HG03175 (cell line): Measurements from ENCODE around the gene ACSF3.
"Not testable (repeated sequence)": the region's sequence is repeated elsewhere in the genome, so short reads cannot be mapped to it uniquely, and the experiment has no call there.

Source experiments
- ATAC-seq: cut with Tn5 transposase; IDR thresholded peaks from one replicate; pipeline ENCODE4 v1.9.1; 2021; ENCODE audit warnings: mild to moderate bottlenecking, moderate library complexity; ENCODE audit not compliant: unreplicated experiment

The ACSF3 gene

DNA sequence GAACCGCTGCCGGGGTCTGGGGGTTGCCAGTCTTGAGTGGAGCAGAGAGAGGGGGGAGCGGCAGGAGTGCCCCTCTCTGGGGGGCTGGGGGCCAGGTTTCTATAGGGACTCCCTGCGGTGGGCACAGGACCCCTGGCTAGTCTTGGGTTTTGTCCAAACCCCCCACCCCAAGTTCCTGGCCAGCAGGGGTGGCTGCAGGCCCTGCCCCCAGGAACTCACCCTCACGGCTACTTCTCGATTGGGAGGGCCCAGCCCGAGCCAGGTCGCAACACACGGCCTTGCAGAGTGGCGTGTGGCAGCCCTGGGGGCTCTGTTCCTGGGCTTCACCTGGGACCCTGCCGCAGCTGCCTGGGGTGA lies 78.5 kb downstream of the ACSF3 start:
- no peak for ATAC-seq

DNA sequence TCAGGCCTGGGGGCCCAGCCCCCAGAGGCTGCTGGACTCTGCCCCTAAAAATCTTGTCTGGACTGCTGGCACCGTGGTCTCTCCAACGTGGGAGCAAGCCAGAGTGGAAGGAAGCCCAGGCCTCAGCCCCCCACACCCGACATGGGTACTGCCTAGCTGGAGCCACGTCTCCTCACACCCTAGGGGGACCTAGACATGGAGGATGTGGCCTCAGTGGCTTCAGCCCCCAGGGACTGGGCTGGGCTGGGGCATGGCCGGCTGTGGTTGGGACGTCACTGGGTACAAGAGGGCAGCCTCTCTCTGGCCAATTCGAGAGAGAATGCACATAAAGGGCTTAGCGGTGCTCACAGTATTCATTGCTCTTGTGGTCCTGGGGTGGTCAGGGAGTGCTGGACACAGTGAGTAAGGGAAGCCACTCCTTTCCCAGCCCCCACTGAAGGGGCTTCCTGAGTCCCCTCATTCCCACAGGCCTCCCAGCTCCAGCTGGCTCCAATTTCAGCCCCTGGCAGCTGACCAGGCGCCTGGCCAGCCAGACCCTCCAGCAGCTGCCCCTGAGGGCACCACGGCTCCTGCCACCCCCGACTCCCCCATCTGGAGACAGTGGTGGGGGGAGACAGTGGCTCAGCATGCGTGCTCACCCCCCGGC lies 79.0 kb downstream of the ACSF3 start:
- ATAC-seq, result no peak

DNA sequence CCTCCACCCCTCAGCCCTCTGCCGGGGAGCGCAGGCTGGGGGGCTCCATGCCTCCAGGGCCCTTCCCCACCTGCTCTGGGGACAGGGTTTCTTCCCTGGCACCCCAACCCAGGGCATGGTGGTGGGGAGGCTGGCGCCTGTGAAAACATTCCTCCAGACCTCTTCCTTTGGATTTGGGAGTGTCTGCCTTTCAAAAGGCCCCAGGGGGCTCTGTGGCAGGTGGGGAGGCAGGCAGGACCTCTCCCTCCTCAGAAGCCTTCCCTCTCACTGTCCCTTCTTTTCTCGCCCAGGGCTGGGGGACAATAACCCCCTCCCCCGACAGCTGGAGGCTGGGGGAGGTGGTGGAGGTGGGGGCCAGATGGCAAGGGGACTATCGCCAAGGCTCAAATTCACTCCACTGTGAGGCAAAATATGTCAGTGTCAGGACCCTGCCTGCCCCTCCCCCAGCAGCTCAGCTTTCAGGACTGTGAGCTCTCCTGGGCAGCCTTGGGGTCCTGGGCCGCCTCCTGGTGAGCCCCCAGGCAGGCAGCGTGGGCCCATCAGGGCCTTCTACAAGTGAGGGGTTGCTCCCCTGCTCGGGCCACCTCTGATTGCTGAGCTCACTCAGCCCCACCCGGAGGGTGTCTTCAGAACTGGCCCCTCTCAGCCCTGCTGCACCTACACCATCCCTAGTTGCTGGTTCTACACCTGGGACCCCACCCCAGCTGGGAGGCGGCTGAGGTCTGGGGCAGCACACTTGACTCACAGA lies 79.7 kb downstream of the ACSF3 start:
- no peak for ATAC-seq

DNA sequence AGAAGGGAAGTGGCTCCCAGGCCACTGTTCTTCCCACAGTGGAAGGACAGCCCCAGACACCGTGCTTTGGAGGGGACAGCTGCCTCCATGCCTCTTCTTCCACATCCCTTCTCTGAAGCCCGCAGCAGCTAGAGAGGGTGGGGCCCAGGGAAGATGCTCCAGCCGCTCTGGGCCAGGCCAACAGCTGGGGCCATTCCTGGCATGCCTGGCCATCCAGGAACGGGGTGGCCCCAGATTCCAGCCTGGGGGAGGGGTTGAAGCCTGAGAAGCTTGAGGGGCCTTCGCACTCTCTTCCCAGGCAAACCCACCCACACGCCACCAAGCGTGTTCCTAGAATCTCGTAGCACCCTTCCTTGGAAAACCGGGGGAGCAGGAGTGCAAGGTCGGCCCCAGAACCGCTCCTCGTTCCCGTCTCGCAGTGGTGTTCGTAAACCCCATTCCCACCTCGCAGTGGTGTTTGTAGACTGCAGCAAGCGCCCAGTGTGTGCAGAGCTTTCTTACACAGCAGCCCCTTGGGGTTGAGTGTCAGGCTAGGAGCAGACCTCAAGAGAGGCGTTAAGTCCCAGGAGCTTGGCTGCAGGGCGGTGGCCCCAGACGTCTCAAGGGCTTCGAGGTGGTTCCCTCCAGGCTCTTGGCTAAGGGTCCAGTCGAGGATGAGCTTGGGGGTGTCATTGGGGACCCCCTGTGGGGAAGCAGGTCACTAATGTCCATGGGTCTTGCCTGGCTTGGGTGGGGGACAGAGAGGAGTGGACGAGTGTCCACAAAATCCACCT lies 80.6 kb downstream of the ACSF3 start:
- no peak for ATAC-seq

DNA sequence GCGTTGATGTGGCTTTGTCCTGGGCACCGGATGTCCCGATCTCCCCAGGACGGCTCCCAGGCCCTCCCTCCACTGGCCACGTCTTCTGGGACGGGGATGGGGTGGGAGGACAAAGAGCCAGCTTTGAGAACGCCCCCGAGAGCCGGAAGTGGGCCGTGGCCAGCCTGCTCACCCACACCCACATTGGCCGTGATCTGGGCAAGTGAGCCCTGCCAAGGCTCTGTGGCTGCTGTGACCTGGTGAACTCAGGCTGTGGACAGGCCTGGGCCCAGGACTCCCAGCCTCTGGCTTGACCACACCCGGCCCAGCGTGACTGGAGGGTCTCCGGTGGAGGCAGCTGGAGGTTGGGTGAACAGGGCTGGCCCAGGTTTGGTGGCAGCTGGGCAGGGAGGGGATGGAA lies 81.2 kb downstream of the ACSF3 start:
- ATAC-seq, result no peak

DNA sequence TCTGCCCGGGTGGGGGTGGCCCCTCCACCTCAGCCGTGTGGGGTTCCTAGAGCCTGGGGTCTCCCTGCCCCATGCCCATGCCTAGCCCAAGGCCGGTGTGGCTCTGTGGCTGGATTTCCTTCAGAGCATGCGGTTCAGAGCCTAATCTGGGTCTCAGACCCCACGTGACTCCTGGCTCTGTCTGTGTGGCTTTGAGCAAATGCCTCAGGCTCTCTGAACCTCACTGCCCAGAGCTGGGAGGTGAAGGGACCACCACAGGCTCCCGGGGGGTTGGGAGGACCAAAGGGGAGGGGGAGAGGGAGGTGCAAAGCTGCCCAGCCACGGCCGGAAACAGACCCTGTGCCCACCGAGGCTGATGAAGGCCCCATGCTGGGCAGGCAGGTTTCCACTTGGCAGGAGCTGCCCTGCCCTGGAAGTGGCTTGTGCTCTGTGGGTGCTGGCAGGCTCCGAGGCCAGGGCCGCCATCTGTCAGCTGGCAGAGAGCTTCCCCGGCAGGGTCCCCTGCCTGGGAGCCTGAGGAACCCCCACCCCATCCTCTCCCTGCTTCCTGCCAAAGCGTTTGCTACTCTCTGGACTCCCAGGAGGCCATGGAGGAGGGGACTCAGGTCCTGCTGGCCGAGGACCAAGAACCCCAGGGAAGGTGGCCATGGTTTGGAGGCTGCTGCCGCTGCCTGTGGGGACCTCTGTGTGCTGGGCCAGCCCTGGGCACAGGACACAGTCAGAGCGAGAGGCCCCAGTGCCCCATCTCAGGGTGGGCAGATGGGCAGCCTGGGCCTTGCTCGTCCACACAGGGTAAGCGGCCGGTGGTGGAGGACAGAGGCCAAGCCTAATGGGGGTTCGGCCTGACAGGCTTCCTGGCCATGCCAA lies 81.9 kb downstream of the ACSF3 start:
- no peak for ATAC-seq

DNA sequence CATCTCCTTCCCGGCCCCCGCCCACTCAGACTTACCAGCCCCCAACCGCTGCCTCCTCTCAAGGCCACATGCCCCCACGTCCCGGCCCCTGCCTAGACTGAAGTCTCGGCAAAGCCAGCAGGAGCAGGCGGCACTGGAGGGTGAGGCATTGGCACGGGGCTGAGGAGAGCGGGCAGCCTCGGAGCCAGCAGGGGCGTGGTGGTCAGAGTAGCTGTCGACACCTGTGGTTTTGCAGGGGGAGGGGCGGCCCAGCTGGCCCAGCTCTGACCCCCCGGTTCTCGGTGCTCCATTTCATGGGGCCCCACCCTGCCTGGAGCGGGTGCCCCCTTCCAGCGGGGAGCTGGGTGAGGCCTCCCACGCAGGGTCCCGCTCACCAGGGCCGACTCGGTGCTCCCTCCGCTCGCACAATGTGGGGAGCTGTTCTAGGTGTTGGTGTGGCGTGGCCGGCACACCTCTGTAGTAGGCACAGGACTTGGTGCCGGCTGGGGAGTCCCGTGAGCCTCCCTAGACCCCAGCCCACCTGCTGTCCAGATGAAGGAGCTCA lies 82.6 kb downstream of the ACSF3 start:
- ATAC-seq, result no peak

DNA sequence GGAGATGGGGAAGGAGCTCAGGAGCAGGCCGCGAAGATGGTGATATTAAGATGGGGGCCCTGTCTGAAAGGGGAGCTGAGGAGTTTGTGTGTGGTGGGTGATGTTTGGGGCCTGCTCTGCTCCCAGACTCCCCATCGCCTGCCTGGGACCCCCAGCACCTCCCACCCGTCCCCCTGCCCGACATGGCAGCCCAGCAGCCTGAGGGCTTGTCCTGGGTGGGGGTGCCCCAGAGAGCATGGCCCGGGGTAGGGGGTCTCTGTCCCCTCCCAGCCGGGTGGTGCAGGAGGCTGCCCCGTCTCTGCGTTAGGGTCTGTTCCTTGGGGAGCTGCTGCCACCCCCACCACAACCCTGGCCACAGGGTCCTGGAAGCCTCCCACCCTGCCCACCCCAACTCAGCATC lies 83.1 kb downstream of the ACSF3 start:
- ATAC-seq, result no peak

DNA sequence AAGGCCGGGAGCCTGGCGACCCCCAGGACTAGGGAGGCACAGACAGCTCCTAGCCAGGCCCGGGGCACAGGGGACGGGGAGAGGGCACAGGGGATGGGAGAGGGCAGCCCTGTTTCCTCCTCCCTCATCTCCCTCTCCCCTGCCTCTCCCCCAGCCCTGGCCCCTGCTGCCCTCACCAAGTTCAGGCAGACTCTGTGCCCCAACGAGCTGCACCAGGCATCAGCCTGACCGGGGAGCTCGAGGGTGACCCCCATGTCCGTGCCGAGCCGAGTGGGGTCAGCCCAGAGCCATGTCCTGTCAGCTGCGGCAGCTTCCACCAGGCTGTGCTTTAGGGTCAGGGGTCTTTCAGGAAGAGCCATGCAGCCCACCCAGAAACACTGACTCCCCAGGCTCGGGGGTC lies 83.8 kb downstream of the ACSF3 start:
- no peak for ATAC-seq

DNA sequence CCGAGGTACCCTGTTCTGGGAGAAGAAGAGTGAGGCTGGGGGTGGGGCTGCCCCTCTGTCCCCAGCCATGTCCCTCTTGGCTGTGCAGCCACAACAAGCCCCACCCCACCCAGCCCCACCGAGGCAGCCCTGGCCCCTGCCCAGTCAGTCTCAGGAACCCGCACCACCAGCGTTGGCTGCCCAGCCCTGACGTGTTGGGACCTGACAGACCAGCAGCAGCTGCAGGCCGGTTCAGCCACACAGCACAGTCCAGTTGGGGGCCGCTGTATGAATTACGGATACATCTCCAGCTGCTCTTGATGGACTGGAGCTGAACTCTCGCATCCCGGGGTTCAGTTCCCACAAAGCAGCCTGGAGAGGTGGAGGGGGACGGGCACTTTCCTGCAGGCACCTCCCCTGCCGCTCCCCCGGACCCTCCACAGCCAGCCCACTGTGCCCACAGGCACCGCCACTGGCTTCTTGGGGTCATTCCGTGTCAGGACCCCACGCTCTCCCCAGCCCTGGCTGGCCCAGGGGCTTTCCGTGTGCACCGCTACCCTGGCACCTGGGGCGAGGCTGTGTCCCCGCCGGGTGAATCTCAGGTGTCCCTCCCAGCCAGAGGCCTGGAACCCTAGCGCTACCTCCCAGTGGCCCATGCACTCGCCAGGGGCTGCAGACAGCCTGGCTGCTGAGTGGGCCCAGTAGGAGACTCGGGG lies 84.9 kb downstream of the ACSF3 start:
- no peak for ATAC-seq

DNA sequence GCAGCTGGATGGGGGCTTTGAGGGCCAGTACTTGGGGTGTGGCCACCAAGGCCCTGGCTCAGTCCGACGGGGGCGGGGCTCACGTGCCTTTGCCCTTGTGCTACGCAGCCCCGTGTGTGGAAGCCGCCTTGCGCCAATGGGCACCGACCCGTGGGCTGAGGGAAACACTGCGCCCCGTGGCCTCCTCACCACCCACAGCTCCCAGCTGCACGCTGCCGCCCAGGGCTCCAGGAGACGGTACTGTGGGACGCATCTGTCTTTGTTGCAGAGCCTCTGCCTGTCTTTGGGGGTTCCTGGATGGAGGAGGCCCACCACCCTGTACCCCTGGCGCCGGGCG lies 85.5 kb downstream of the ACSF3 start:
- ATAC-seq, result no peak

DNA sequence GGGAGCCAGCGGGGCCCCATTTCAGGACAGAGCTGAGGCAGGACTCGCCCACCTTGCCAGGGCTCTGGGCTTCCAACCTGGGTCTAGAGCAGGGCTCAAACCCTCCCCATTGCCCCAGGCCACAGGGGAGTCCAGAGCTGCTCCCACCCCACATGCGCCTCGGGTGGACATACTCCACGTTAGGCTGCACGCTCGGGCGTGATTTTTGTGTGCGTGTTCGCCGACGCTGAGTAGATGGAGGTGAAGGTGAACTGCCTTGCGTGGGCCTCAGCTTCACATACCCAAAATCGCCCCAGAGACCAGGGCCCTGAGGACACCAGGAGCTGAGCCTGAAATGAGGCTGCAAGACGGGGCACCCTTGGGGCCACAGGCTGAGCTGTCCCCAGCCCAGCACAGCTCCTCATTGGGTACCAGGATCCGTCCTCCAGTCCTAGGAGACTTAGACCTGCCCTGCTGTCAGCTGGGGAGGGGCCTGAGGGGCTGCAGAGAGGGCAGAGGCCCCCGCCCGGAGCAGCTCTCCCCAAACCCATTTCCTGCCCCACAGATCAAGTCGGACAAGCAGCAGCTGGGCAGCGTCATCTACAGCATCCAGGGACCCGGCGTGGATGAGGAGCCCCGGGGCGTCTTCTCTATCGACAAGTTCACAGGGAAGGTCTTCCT lies 86.1 kb downstream of the ACSF3 start:
- no peak for ATAC-seq

DNA sequence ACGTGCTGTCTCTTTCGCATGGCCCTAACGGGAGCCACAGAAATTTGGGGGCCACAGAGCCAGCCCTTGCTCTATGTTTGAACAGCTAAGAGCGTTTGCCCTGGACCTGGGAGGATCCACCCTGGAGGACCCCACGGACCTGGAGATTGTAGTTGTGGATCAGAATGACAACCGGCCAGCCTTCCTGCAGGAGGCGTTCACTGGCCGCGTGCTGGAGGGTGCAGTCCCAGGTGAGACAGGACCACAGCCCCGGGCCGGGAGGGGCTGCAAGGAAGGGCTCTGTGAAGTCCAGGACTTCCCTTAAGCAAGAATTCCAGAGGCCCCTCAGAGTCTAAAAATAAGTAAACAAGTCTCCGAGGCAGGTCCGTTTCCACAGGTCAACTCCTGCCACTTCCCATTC lies 89.8 kb downstream of the ACSF3 start:
- ATAC-seq, result no peak

DNA sequence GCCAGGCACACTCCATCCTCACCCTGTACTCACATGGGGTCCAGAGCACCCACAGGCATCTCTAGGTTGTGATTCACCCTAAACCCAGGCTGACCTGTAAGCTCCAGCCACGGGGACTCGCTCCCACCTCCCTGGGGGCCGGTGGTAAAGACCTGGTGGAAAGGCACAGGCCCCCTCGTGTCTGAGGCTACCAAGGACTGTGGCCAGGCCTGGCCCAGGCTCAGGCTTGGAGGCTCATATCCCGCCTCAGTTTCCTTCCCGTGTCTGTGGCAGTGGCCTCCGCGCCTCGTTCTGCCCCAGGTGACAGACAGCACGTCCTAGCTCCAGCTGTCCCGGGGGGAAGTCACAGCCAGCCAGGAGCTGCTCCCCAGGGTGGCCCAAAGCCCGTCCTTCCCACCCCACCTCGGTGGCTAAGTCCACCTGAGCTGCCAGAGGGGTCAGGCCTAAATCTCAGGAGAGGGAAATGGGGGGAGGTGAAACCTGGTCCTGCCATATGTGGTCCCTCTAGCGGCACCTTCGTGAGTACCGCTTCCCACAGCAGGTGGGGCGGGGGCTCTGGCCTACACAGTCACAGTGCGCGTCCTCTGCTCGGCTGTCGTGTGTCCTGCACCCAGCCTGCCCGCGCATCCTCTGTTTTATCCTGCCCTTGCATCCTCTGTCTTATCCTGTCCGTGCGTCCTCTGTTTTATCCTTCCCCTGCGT lies 90.5 kb downstream of the ACSF3 start:
- no peak for ATAC-seq

DNA sequence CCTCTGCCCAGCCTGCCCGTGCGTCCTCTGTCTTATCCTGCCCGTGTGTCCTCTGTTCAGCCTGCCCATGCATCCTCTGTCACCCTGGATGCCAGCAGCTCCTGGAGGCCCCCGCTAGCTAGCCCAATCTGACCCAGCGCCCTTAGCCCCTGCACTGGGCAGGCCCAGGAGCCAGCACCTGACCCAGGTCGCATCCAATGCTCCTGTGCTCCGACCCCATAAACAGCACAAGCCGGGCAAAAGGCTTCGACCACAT lies 91.0 kb downstream of the ACSF3 start:
- ATAC-seq, result no peak

DNA sequence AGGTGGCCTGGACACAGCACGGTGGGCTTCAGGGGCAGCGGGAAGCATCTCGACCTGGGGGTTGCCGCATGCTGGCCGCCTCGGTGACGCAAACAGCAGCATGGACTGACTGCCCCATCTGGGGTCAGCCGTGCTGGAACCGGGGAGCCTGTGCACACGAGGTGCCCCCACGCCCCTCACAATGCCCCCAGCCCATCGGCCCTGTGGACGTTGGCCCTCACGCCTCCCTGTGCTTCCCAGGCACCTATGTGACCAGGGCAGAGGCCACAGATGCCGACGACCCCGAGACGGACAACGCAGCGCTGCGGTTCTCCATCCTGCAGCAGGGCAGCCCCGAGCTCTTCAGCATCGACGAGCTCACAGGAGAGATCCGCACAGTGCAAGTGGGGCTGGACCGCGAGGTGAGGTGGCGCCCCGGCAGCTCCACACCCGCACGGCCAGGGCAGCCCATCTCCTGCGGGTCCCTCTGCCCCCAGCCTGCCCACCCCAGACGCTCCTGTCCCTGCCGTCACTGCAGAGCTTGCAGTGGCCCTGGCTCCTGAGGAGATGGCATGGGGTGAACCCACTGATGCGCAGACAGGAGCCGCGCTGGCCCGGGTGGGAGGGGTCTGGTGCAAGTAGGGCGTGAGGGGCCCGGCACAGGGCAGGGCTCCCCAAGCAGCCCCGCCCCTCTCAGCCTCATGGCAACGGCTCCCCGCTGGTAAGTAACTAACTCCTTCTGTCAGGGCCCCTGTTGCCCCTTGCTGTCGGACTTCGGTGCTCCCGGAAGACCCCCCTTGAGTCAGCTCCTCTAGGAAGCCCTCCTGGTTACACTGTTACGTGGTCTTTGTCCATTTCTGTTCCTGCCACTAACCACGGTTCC lies 91.5 kb downstream of the ACSF3 start:
- ATAC-seq, result no peak

DNA sequence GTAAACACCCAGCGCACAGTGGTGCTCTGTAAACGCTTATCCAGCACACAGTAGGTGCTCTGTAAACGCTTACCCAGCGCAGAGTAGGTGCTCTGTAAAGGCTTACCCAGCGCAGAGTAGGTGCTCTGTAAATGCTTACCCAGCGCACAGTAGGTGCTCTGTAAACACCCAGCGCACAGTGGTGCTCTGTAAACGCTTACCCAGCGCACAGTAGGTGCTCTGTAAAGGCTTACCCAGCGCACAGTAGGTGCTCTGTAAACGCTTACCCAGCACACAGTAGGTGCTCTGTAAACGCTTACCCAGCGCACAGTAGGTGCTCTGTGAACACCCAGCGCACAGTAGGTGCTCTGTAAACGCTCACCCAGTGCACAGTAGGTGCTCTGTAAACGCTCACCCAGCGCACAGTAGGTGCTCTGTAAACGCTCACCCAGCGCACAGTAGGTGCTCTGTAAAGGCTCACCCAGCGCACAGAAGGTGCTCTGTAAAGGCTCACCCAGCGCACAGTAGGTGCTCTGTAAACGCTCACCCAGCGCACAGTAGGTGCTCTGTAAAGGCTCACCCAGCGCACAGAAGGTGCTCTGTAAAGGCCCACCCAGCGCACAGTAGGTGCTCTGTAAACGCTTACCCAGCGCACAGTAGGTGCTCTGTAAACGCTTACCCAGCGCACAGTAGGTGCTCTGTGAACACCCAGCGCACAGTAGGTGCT lies 92.4 kb downstream of the ACSF3 start:
- not testable (repeated sequence) for ATAC-seq

DNA sequence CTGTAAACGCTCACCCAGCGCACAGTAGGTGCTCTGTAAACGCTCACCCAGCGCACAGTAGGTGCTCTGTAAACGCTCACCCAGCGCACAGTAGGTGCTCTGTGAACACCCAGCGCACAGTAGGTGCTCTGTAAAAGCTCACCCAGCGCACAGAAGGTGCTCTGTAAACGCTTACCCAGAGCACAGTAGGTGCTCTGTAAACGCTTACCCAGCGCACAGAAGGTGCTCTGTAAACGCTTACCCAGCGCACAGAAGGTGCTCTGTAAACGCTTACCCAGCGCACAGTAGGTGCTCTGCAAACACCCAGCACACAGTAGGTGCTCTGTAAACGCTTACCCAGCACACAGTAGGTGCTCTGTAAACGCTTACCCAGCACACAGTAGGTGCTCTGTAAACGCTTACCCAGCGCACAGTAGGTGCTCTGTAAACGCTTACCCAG lies 93.0 kb downstream of the ACSF3 start:
- ATAC-seq, result not testable (repeated sequence)
